Measurements from ENCODE around the gene ERP27. TPM values are rescaled to one million over a fixed set of nuclear protein-coding genes. Genes with fewer than 3 reads are reported as not detected.

Gene ERP27
- total RNA-seq, result 0.73 to 0.87 TPM (median 0.77 TPM) in 3 replicates
- long read RNA-seq, partial matches to known transcripts, result 0 of 1 reads
- long read RNA-seq, other reads (novel, unspliced or antisense), result 0 of 1 reads

DNA sequence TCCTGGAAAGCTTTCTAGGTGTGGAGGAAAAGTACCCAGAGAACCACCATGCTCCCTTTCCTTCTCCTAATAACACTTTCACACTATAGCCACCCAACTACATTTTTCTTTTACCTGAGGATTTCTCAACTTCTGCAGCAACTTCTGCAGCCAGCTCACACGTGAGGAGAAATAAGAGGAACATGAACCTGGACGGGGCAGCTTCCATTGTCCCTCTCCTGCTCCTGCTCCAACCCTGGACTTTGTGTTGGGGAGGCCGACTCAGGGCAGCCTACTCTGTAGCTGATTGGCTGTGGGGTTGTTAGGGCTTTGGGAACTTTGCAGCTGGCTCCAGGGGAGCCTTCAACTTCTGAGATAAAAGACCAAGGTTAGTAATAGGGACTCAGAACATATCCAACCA is at the start of gene ERP27:
ERP27 (minus strand) TSS at position 237 of the 400 bp plus-strand sequence; CDS start at position 208, 29 bp downstream.
- no peak within 1 kb of the TSS for H3K4me3 Mint-ChIP-seq (ENCODE audit: unreplicated experiment)
- no peak for TF ChIP-seq CTCF (IDR thresholded peaks at IDR 0.05)
- H3K27me3 Mint-ChIP-seq (ENCODE audit: low read depth), result no peaks in the 10 kb centered on the region
- peaks cover 6% of the 10 kb centered on the region for H3K36me3 Mint-ChIP-seq (ENCODE audit: low read depth)
- H3K27ac Mint-ChIP-seq (ENCODE audit: unreplicated experiment), result no peak within 1 kb of the TSS
- H3K4me1 Mint-ChIP-seq (ENCODE audit: low read depth), result peaks cover 6% of the 10 kb centered on the region
- DNase-seq (ENCODE audit: low spot score), result no peak
- H3K9me3 Mint-ChIP-seq (ENCODE audit: low read depth), result peaks cover 6% of the 10 kb centered on the region

- Mint-ChIP-seq H3K27me3 (ENCODE audit: low read depth) (no peaks in the 10 kb centered on the region), H3K36me3 (ENCODE audit: low read depth) (no peaks in the 10 kb centered on the region), H3K4me3 (ENCODE audit: unreplicated experiment) (no peak overlapping the region), H3K27ac (ENCODE audit: unreplicated experiment) (no peak overlapping the region), H3K4me1 (ENCODE audit: low read depth) (peaks cover 6% of the 10 kb centered on the region), H3K9me3 (ENCODE audit: low read depth) (peaks cover 17% of the 10 kb centered on the region)
- DNase-seq (ENCODE audit: low spot score), result no peak
- no peak for TF ChIP-seq CTCF (IDR thresholded peaks at IDR 0.05)
These were observed 49.7 kb upstream of the ERP27 start for GRCh38 chr12:14988035-14988434.

GRCh38 chr12:14986449-14986848 is 48.1 kb upstream of the ERP27 start:
- peak; percentile 56 for TF ChIP-seq CTCF (IDR thresholded peaks at IDR 0.05)
- Mint-ChIP-seq H3K36me3 (ENCODE audit: low read depth) (no peaks in the 10 kb centered on the region), H3K27ac (ENCODE audit: unreplicated experiment) (no peak overlapping the region), H3K4me1 (ENCODE audit: low read depth) (peaks cover 6% of the 10 kb centered on the region), H3K4me3 (ENCODE audit: unreplicated experiment) (no peak overlapping the region), H3K27me3 (ENCODE audit: low read depth) (no peaks in the 10 kb centered on the region), H3K9me3 (ENCODE audit: low read depth) (peaks cover 16% of the 10 kb centered on the region)
- no peak for DNase-seq (ENCODE audit: low spot score)

GRCh38 chr12:14984766-14985285 is 46.5 kb upstream of the ERP27 start:
- Mint-ChIP-seq H3K9me3 (ENCODE audit: low read depth) (peaks cover 2% of the 10 kb centered on the region), H3K4me1 (ENCODE audit: low read depth) (peaks cover 6% of the 10 kb centered on the region), H3K27ac (ENCODE audit: unreplicated experiment) (no peak overlapping the region), H3K27me3 (ENCODE audit: low read depth) (no peaks in the 10 kb centered on the region), H3K36me3 (ENCODE audit: low read depth) (no peaks in the 10 kb centered on the region), H3K4me3 (ENCODE audit: unreplicated experiment) (no peak overlapping the region)
- no peak for DNase-seq (ENCODE audit: low spot score)
- no peak for TF ChIP-seq CTCF (IDR thresholded peaks at IDR 0.05)

DNA sequence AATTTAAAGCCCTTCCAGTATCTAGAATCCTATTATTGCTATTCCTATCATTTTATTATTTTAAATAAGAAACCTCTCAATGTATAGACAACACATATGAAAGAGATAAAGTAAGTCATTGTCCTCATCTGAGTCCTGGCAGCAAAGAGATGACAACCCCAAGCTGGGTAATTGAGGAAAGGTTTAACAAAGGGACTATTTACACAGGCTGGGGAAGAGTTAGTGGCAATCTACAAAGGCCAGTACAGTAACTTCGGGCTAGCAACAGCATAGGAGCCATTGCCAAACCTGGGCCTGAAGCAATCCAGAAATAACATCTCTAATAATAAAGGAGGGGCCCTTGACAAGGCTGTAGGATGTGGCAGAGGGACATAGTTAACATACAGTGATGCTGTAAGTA is 45.7 kb upstream of the ERP27 start:
- peaks cover 6% of the 10 kb centered on the region for H3K4me1 Mint-ChIP-seq (ENCODE audit: low read depth)
- TF ChIP-seq CTCF (IDR thresholded peaks at IDR 0.05), result no peak
- no peaks in the 10 kb centered on the region for H3K27me3 Mint-ChIP-seq (ENCODE audit: low read depth)
- H3K27ac Mint-ChIP-seq (ENCODE audit: unreplicated experiment), result no peak overlapping the region
- H3K4me3 Mint-ChIP-seq (ENCODE audit: unreplicated experiment), result no peak overlapping the region
- H3K9me3 Mint-ChIP-seq (ENCODE audit: low read depth), result no peaks in the 10 kb centered on the region
- DNase-seq (ENCODE audit: low spot score), result no peak
- H3K36me3 Mint-ChIP-seq (ENCODE audit: low read depth), result no peaks in the 10 kb centered on the region

All from chondrocyte (in vitro differentiated cells).